GM19239 (cell line): ENCODE results near the gene CFL1.
A peak's percentile ranks its signal among the peaks of the same experiment; 100 is the strongest.
"Not testable (repeated sequence)": the region's sequence is repeated elsewhere in the genome, so short reads cannot be mapped to it uniquely, and the experiment has no call there.

Experiments used
- DNase-seq: peaks from one replicate; pipeline ENCODE4 v3.0.0; 2011; ENCODE audit warnings: low spot score; ENCODE audit not compliant: insufficient read length
- FAIRE-seq: peaks from 2 replicates; lab custom pipeline; 2011; peaks lifted over from hg19 to GRCh38; lab: Jason Lieb, UNC

CFL1 gene

DNA sequence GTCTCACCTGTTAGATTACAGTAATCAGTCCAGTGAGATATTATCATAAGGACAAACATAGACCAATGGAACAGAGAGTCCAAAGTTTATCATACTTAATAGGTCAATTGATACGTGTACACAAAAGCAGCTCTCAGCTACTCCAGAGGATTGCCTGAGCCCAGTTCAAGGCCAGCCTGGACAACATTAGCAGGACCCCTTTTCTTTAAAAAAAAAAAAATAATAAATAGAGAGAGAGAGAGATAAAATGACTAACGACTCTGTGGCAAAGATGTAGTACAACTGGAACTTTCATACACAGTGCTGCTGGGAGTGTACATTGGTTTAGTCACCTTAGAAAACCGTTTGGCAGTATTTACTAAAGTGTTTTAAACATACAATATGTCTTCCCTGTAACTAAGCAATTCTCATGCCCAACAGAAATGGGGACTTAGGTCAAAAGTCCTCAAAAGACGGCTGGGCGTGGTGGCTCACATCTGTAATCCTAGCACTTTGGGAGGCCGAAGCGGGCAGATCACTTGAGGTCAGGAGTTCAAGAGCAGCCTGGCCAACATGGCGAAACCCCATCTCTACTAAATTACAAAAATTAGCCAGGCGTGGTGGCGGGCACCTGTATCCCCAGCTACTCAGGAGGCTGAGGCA lies 13.6 kb downstream of the CFL1 start:
- no peak for FAIRE-seq
- DNase-seq = no peak

DNA sequence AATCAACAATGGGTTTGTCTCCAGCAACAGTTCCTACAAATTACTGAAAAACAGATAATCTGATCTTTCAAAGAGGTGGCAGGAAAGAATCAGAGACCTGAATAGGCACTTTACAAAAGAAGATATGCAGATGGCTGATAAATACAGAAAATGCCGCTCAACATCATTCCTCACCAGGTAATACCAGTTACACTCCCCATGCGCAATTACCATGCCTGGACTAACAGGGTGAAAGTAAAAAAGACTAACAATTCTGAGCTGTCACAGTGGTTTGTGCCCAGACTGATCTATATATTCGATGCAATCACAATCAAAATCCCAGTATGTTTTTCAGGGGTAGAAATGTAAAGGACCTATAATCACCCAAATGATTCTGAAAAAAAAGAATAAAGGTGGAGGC lies 14.2 kb downstream of the CFL1 start:
- DNase-seq (no peak), FAIRE-seq (no peak)

DNA sequence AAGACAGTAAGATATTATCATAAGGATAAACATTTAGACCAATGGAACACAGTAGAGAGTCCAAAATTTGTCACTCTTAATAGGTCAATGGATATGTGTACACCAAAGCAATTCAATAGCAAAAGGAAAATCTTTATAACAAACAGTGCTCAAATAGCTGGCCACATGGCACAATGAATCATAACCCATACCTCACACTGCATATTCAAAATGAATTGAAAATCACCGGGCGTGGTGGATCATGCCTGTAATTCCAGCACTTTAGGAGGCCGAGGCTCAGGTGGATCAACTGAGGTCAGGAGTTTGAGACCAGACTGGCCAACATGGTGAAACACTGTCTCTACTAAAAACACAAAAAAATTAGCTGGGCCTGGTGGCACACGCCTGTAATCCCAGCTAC lies 15.8 kb downstream of the CFL1 start:
- FAIRE-seq (peak; percentile 14), DNase-seq (no peak)

DNA sequence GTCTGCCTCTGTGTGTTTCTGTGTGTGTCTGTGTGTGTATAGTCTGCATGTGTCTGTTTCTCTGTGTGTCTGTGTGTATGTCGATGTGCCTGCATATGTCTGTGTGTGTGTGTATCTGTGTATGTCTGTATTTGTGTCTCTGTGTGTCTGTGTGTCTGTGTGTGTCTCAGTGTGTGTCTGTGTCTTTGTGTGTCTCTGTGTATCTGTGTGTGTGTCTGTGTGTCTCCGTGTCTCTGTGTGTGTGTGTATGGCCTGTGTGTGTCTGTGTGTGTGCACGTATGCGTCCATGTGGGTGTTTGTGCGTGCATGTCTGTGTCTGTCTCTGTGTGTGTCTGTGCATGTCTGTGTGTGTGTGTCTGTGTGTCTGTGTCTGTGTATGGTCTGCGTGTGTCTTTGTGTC lies 23.8 kb downstream of the CFL1 start:
- FAIRE-seq (no peak), DNase-seq (no peak)

DNA sequence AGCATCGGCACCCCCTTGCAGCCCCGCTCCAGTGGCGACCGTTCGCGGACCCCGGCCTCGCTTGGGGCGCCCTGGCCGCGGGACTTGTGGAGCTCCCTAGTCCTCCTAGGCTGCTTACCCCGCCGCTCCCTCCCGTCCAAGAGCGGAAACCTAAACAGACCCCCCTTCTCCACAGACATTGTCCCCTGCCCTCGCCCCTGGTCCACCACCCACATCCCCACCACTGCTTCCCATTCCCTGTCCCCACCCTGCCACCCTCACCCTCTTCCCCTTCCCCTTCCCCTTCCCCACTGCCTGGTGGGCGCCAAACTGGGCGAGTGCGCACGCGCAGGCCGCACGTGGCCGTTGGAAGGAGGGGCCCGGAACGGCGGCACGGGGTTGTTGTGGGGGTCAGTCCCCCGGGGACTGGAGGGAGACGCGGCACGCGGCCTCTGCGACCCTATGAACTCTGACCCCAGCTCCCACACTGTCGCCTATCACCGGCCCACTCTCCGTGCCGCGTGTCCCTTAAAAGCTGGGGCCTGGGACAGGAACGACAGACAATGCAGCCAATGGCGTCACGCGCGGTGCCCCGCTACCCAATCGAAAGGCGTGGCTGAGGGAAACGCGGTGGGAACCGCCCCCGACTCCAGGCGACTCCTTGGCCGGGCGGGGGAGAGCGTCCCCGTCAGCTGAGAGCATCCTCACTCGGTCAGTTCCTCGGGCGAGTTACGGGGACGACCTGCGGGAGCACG lies 24.5 kb downstream of the CFL1 start, which contains the start of gene SNX32:
SNX32 (plus strand) TSS at position 667 of the 734 bp plus-strand sequence. CDS start 103 bp downstream, outside the sequence.
- peak; percentile 96 for DNase-seq
- peak; percentile 98 for FAIRE-seq

DNA sequence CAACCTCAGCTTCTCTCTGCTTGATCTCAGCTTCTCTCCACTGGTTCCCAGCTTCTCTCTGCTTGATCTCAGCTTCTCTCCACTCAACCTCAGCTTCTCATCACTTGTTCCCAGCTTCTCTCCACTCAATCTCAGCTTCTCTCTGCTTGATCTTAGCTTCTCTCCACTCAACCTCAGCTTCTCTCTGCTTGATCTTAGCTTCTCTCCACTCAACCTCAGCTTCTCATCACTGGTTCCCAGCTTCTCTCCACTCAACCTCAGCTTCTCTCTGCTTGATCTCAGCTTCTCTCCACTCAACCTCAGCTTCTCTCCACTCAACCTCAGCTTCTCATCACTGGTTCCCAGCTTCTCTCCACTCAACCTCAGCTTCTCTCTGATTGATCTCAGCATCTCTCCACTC lies 25.7 kb downstream of the CFL1 start:
- not testable (repeated sequence) for FAIRE-seq, DNase-seq

DNA sequence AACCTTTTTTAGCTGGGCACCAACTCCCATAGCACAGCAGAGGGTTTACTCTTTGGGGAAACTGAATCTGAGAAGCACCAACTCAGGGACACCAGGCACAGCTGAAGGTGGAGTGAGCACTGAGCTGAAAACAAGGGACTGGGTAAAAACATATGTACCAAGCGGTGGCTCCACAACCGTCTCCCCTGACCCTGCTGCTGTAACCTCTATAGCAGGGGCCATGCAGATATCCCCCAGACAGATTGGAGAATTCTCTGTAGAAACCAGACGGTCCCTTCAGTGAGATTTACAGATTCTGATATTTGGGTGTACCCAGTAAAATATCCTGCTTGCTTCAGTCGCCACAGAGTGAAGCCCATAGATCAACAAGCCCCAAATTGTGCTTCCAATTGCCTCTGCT lies 28.5 kb downstream of the CFL1 start:
- DNase-seq (no peak), FAIRE-seq (no peak)

DNA sequence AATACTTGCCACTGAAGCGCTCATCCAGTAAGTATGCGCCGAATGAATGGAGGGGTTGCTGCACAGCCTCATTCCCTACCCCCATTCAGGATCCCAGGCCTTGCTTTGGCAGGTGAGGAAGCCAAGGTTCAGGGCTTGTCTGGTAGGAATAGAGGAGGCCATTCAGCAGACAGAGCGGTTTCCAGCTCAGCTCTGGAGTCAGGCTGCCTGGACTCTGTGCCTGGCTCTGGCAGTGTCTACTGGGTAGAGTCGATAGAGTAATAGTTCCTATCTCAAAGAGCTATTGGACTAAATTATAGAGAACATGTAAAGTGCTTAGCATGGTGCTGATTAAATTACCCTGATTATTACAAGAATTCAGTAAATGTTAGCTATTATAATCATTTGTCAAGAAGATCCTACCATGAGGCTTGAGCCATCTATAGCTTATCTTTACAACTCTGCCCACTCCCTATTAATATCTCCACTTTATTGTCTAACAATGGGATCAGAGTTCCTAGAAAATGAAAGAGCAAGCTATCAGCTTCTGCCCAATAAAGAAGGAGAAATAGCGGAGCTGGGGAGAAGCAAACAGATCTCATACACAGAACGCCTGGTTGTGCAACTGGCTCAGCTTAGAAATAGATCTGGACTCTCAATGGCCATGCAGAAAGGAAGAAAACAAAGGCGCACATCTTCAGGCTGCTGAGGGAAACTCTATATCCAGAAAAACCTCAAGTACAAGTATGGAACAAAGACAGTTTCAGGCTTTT lies 30.8 kb downstream of the CFL1 start:
- DNase-seq = no peak
- FAIRE-seq = no peak

DNA sequence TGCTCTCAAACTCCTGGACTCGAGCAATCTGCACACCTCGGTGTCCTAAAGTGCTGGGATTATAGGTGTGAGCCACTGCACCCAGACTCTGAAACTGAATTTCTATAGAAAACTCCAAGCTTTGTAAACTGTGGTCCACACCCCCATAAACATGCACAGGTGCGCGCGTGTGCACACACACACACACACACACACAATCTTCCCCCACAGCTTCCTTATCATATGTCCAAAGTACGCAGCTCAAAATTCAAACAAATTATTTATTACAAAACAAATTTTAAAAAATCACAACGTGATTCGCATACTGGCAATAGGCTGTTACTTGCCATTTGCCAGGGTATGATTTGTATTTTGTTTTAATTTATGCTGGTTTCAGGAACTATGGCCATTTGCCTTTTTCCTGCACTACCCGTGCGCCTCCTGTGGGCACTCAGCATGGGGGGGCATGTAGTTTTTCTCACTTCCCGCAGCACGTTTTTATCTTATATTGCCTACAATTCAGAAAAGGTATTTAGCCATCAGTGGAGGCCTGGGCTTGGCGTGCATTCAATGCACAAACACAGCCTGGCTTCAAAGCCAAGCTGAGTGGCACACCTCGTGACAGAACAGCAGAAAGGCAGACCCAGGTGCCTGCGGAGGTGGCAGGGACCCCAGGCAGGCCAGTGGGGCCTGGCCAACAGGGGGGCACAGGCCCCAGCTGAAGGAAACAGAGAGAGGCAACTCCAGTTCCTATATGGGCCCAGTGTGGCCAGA lies 35.0 kb downstream of the CFL1 start:
- DNase-seq = no peak
- no peak for FAIRE-seq

DNA sequence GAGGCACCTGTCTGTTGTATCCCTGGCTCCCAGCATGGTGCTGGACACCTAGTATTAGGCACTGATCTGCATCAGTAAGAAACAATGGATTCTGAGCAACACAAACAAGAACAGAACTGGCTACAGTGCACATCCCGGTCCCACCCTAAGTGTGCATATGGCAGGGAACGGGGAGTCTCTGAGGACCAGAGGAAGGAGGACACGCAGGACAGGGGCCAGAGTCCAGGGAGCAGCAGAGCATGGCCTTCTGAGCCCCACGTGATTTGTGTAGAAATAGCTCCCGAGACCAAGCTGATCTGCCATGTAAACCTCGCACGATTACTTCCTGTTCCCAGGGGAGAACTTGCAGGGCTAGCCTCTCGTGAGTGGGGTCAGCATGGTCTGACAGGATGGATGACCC lies 36.9 kb downstream of the CFL1 start:
- FAIRE-seq = no peak
- DNase-seq = no peak

DNA sequence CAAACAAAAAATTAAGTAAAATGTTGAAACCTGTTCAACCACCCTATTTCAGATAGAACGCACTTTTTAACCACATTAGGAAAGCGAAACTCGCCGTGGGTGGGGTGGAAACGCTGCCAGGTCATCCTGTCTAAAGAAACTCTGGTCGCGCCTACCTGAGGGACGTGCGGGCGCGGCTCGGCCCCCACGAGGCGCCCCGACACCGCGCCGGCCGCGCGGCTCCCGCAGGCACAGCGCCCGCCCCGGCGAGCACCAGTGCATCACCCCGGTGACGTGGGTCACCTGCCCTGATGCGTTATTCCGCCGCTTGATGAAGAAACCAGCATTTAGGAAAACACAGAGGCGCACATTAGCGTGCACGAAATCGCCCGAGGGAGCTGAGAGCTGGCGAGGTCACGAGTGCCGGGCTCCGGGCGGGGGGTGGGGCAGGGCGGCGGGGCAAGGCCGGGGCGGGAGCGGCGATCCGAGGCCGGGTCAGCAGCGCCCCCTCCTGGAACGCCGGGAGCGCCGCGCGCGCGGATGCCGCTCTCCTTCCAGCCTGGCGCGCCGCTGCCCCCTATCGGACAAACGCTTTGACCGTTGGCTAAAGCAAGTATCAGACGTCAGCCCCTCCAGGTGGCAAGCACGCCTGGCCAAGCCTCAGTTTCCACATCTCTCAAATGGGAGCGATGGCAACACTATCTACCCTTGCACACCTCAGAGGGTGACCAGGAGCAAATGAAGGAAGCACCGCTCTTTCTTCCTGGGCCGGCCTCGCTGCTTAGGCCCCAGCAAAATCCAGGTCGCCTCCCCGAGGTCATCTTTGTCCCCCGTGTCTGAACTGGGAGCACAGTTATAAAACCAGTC lies 39.9 kb downstream of the CFL1 start:
- FAIRE-seq (peak; percentile 94), DNase-seq (peak; percentile 96)

DNA sequence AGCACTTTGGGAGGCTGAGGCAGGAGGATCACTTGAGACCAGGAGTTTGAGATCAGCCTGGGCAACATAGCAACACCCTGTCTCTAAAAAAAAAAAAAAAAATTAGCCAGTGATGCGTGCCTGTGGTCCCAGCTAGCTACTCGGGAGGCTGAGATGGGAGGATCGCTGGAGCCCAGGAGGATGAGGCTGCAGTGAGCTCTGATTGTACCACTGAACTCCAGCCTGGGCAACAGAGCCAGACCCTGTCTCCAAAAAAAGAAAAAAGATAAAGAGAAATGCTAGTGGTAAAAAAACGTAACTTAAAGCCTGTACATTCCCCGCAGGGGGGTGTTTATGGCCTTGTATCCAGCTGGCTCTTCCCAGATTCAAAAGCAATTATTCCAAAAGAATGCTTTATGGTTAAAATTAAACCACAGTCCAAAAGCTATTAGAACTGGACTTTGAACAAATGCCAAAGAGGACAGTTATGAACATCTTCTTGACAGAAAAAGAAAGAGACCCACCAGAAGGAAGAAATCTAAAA lies 40.6 kb downstream of the CFL1 start:
- DNase-seq (no peak), FAIRE-seq (peak; percentile 39)

DNA sequence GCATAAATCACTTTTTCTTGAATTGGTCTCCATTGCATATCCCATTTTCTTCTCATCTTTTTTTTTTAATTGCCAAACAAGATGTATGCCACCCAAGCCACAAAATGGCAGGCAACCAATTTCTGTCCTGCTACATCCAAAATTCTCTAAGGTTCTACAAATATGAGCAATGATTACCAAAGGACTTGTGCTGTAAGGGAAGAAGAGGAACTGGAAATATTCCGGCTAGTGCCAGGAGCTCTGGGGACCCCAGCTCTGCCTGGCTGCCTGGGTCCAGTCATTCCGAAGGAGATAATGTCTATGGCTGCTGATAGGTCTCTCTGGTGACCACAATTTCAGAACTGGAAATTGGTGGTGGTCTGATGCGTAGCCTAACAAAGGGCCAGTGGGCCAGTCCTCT lies 41.3 kb downstream of the CFL1 start:
- no peak for DNase-seq
- no peak for FAIRE-seq

DNA sequence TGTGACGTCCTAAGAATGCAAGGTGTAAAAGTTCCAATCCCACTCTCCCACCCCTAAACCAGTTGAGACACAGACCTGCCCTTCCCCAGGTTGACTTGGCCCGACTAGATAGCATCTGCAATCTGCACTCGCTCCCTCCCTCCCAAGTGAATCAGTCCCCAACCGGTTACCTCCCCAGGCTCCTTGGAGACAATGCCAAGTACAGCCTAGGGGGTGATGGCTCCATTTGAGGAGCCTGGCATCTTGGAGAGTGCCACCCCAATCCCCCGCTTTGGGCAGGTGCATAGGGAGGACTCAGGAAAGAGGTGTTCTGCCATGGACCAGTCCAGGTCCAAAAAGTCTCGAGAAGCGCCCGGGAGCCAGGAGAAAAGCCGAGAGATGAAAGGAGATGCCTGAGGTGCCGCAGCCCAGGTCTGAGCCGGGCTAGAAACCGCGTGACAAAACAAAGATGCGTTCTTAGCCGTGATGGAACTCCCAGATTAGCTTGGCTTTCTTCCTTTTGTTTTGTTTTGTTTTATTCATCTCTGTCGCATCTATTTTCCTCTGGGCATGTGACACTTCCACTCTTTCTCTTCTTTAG lies 42.9 kb downstream of the CFL1 start:
- DNase-seq (no peak), FAIRE-seq (no peak)

DNA sequence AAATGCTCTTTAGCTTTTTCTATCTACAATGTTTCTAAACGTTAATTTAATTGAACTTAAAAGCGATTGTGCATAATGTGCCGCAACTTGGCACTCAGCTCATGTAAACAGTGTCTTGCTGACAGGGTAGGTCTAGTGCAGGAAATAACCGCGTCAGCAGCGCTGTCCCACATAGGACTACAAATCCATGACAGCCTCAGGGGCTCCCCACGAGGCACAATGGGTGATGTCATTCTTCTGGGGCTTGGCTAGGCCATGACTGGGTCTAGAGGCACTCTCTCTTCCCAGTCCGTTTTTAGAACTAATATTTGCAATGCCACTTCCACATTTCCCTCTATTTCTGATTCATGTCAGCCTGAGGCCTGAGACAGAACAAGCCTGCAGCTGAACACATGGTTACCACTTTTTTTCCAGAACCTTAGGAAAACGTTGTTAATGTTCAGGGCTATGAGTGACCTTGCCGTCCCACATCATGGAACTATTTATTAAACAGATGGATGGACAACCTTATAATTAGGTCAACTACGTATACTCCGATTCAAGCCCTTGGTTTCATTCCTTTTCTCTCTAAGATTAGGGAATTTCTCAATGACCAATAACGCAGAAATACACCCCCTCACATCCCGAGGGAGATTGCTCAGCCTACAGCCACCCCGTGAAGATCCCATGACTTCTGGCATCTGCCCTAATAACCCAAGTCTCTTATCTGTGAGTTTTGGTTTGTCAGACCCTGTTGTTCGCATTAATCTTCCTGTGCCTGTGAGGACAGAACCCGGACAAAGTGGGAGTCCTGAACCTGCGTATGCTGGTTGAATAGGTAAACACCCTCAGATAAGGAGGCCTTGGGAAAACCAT lies 43.6 kb downstream of the CFL1 start:
- no peak for FAIRE-seq
- no peak for DNase-seq

DNA sequence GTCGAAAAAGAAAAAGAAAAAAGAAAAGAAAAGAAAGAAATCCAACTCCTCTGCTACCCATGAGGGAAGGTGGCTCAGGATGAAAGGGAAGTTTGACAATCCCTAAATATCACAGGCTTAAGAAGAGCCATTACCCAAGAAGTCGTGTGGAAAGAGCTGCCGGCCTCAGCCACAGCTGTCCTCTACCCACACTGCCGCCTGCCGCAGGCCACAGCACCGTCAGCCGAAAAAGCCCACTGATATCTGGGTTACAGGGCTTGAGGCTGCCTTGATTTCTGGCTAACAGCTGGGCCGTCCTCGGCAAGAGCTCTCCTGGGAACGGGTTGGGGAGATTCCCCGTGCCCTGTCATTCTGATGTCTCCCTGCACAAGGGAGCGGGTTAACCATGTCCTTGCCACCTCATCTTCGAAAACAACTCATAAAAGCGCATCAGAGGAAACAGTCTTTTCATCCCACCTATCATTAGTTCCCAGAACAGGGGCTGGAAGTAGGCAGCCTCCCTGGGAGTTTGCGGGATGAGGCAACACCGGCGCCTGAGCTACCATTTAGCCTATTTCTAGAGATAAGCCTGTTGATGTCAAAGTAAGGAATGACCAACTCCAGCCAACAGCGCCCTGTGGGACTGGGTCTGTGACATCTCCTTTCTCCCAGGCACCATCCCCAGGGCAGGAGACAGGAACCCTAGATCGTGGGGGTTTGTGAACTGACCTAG lies 46.1 kb downstream of the CFL1 start:
- no peak for DNase-seq
- no peak for FAIRE-seq

DNA sequence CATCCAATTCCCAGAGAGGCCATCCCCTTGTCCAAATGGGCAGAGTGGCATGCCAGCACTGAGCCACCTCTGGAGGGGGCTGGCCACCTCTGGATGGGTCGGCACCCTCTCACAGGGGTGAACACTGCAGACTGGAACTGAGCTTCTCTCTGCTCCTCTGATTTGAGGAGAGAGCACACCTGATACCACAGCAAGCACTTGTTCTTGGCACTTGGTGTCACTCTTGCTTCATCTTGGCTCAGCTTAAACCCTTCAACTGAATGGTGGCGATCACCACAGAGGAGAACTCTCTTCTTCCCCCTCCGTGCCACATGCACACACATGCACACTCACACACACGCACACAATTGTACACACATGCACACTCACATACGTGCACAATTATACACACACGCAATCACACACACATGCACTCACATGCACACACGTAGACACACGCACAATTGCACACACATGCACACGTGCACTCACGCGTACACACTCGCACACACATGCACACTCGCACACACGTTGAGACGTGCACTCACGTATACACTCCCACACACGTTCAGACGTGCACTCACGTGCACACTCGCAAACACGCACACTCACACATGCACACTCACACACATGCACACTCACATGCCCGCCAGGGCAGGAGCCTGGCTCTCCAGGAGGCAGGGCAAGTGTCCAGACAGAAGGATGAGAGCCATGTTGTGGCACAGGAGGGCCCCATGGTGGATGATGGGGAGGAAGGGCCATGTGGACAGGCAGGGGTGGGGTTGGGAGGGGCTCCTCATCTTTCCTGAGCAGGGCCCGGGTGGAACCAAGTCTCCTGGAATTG lies 47.7 kb downstream of the CFL1 start:
- FAIRE-seq (no peak), DNase-seq (no peak)
